ENCODE data around the gene SPSB4. TPM values are rescaled to one million over a fixed set of nuclear protein-coding genes. Genes with fewer than 3 reads are reported as not detected.
A peak's percentile ranks its signal among the peaks of the same experiment; 100 is the strongest.

Gene SPSB4
- total and polyA plus RNA-seq, 8 donors = 2.6 to 20.2 (median 11.1) TPM

GRCh38 chr3:141087778-141088130, 36.6 kb downstream of the SPSB4 start:
- Histone ChIP-seq H3K4me3 (no peak overlapping the region), H3K9me3 (no peaks in the 10 kb centered on the region), H3K4me1 (peaks cover 5 to 19% (median 10%) of the 10 kb centered on the region in 3 donors), H3K36me3 (no peaks in the 10 kb centered on the region), H3K27ac (no peak overlapping the region), H3K27me3 (no peaks in the 10 kb centered on the region)
- no peak for DNase-seq
- no peak for FAIRE-seq
- WGBS, 2 donors = 82 to 89% methylated on average over 6 of the region's 6 CpGs
- TF ChIP-seq CTCF (IDR thresholded peaks at IDR 0.05) = no peak
- intact Hi-C loops (cut with DNase I) = no loop called here
- ATAC-seq = no peak

- Histone ChIP-seq H3K36me3 (no peaks in the 10 kb centered on the region), H3K4me3 (no peak overlapping the region), H3K4me1 (peaks cover 10 to 32% (median 15%) of the 10 kb centered on the region in 3 donors), H3K9me3 (no peaks in the 10 kb centered on the region), H3K27ac (peak overlapping the region in 1 of 4 donors; percentile 5), H3K27me3 (no peaks in the 10 kb centered on the region)
- no peak for TF ChIP-seq CTCF (IDR thresholded peaks at IDR 0.05)
- no peak for DNase-seq
- peak in 1 of 4 donors; percentile 9 for ATAC-seq
- intact Hi-C loops (cut with DNase I) = no loop called here
- WGBS, 2 donors = 40 to 55% methylated on average over 3 of the region's 3 CpGs
- no peak for FAIRE-seq
These were observed 38.4 kb downstream of the SPSB4 start for GRCh38 chr3:141089339-141090152.

- Histone ChIP-seq H3K4me1 (peaks cover 10 to 32% (median 15%) of the 10 kb centered on the region in 3 donors), H3K9me3 (no peaks in the 10 kb centered on the region), H3K27me3 (no peaks in the 10 kb centered on the region), H3K36me3 (no peaks in the 10 kb centered on the region), H3K4me3 (no peak overlapping the region), H3K27ac (peak overlapping the region in 3 of 4 donors; percentile 12 to 43 (median 22))
- FAIRE-seq = no peak
- WGBS, 2 donors = 21 to 32% methylated on average over 4 of the region's 4 CpGs
- no peak for TF ChIP-seq CTCF (IDR thresholded peaks at IDR 0.05)
- DNase-seq = peak in 1 of 6 donors; percentile 47
- intact Hi-C loops (cut with DNase I) = no loop called here
- peak; percentile 19 to 50 (median 43) for ATAC-seq
These were observed 40.3 kb downstream of the SPSB4 start for GRCh38 chr3:141091426-141091825.

GRCh38 chr3:141092663-141093062, 41.5 kb downstream of the SPSB4 start:
- ATAC-seq = no peak
- no peak for TF ChIP-seq CTCF (IDR thresholded peaks at IDR 0.05)
- Histone ChIP-seq H3K9me3 (no peaks in the 10 kb centered on the region), H3K4me1 (peaks cover 10 to 32% (median 15%) of the 10 kb centered on the region in 3 donors), H3K27me3 (no peaks in the 10 kb centered on the region), H3K4me3 (no peak overlapping the region), H3K27ac (peak overlapping the region in 1 of 4 donors; percentile 70), H3K36me3 (no peaks in the 10 kb centered on the region)
- intact Hi-C loops (cut with DNase I) = no loop called here
- FAIRE-seq = no peak
- 57 to 63% methylated on average over 6 of the region's 6 CpGs for WGBS, 2 donors
- no peak for DNase-seq

GRCh38 chr3:141093397-141093796, 42.2 kb downstream of the SPSB4 start:
- no peak for FAIRE-seq
- WGBS, 2 donors = 25 to 30% methylated on average over 5 of the region's 5 CpGs
- H3K36me3 ChIP-seq = no peaks in the 10 kb centered on the region
- no peaks in the 10 kb centered on the region for H3K27me3 ChIP-seq
- DNase-seq = peak in 3 of 6 donors; percentile 45 to 54 (median 51)
- peak; percentile 54 to 66 (median 54) for ATAC-seq
- no peaks in the 10 kb centered on the region for H3K9me3 ChIP-seq
- peak overlapping the region in 3 of 4 donors; percentile 11 to 70 (median 21) for H3K27ac ChIP-seq
- peaks cover 10 to 32% (median 15%) of the 10 kb centered on the region in 3 donors for H3K4me1 ChIP-seq
- intact Hi-C loops (cut with DNase I) = no loop called here
- no peak for TF ChIP-seq CTCF (IDR thresholded peaks at IDR 0.05)
- H3K4me3 ChIP-seq = no peak overlapping the region

Data from pancreas (tissue), 10 donors.